ENCODE measurements around the gene MCCC2. TPM values are rescaled to one million over a fixed set of nuclear protein-coding genes. Genes with fewer than 3 reads are reported as not detected.

MCCC2 gene
- total and polyA plus RNA-seq, 2 experiments from 2014 or later, result 18.6 to 34.2 TPM

DNA sequence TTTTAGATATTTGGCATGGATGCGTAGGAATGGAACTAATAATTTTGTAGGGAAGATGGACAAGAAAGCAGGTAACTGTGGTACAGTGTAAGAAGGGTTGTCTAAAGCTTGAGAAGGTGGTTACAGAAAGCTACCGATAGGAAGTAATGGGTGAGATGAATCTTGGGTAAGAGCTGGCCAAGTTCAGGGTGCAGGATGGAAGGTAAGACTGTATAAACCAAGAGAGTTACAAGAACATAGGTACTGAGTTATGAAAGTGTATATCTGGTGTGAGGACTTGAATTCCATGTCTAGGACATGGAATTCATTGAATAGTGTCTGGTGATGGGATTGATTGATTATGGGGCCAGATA is 1.4 kb downstream of the MCCC2 start:
- Histone ChIP-seq H3K27me3 (no peaks in the 10 kb centered on the region), H3K79me2 (peaks cover 18% of the 10 kb centered on the region), H3K9me2 (replicated peaks; ENCODE audit: insufficient read depth) (no peaks in the 10 kb centered on the region), H3K4me3 (no peak overlapping the region), H3K27ac (no peak overlapping the region), H2AFZ (no peak overlapping the region), H3K36me3 (replicated peaks; ENCODE audit: insufficient read depth, low read depth) (no peaks in the 10 kb centered on the region), H3K9me3 (ENCODE audit: low read depth) (no peaks in the 10 kb centered on the region), H4K20me1 (ENCODE audit: insufficient read depth, poor library complexity, severe bottlenecking) (no peaks in the 10 kb centered on the region), H3K4me1 (ENCODE audit: insufficient read depth) (no peaks in the 10 kb centered on the region), H3K4me2 (peak overlapping the region; percentile 76)
- WGBS (ENCODE audit: low lambda C conversion rate, missing lambda C conversion rate), result 98% methylated on average over 2 of the region's 2 CpGs
- TF ChIP-seq, protein P1, sequence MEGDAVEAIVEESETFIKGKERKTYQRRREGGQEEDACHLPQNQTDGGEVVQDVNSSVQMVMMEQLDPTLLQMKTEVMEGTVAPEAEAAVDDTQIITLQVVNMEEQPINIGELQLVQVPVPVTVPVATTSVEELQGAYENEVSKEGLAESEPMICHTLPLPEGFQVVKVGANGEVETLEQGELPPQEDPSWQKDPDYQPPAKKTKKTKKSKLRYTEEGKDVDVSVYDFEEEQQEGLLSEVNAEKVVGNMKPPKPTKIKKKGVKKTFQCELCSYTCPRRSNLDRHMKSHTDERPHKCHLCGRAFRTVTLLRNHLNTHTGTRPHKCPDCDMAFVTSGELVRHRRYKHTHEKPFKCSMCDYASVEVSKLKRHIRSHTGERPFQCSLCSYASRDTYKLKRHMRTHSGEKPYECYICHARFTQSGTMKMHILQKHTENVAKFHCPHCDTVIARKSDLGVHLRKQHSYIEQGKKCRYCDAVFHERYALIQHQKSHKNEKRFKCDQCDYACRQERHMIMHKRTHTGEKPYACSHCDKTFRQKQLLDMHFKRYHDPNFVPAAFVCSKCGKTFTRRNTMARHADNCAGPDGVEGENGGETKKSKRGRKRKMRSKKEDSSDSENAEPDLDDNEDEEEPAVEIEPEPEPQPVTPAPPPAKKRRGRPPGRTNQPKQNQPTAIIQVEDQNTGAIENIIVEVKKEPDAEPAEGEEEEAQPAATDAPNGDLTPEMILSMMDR (IDR thresholded peaks at IDR 0.05; ENCODE audit: poor library complexity), result no peak
- TF ChIP-seq EZH2phosphoT487 (IDR thresholded peaks at IDR 0.05; ENCODE audit: low read depth, severe bottlenecking, unreplicated experiment) (no peak), EZH2 (IDR thresholded peaks at IDR 0.05; ENCODE audit: borderline replicate concordance) (no peak)
- DNase-seq (ENCODE audit: low spot score), result no peak

GRCh38 chr5:71589903-71590302 is 2.8 kb downstream of the MCCC2 start:
- Histone ChIP-seq H3K9me2 (replicated peaks; ENCODE audit: insufficient read depth) (no peaks in the 10 kb centered on the region), H3K79me2 (peaks cover 18% of the 10 kb centered on the region), H3K4me1 (ENCODE audit: insufficient read depth) (no peaks in the 10 kb centered on the region), H3K9me3 (ENCODE audit: low read depth) (no peaks in the 10 kb centered on the region), H3K4me2 (no peak overlapping the region), H3K27me3 (no peaks in the 10 kb centered on the region), H2AFZ (no peak overlapping the region), H3K27ac (no peak overlapping the region), H3K4me3 (no peak overlapping the region), H4K20me1 (ENCODE audit: insufficient read depth, poor library complexity, severe bottlenecking) (no peaks in the 10 kb centered on the region), H3K36me3 (replicated peaks; ENCODE audit: insufficient read depth, low read depth) (no peaks in the 10 kb centered on the region)
- 53% methylated on average over 2 of the region's 2 CpGs for WGBS (ENCODE audit: low lambda C conversion rate, missing lambda C conversion rate)
- DNase-seq (ENCODE audit: low spot score), result no peak
- no peak for TF ChIP-seq EZH2phosphoT487 (IDR thresholded peaks at IDR 0.05; ENCODE audit: low read depth, severe bottlenecking, unreplicated experiment)
- TF ChIP-seq, protein P1 (IDR thresholded peaks at IDR 0.05; ENCODE audit: poor library complexity), result no peak

GRCh38 chr5:71591100-71591499 is 4.0 kb downstream of the MCCC2 start:
- Histone ChIP-seq H3K27ac (no peak overlapping the region), H3K4me2 (no peak overlapping the region), H2AFZ (no peak overlapping the region), H3K27me3 (no peaks in the 10 kb centered on the region), H3K4me3 (no peak overlapping the region), H3K36me3 (replicated peaks; ENCODE audit: insufficient read depth, low read depth) (no peaks in the 10 kb centered on the region), H4K20me1 (ENCODE audit: insufficient read depth, poor library complexity, severe bottlenecking) (no peaks in the 10 kb centered on the region), H3K9me3 (ENCODE audit: low read depth) (no peaks in the 10 kb centered on the region), H3K79me2 (peaks cover 18% of the 10 kb centered on the region), H3K4me1 (ENCODE audit: insufficient read depth) (no peaks in the 10 kb centered on the region), H3K9me2 (replicated peaks; ENCODE audit: insufficient read depth) (no peaks in the 10 kb centered on the region)
- no peak for DNase-seq (ENCODE audit: low spot score)
- TF ChIP-seq, protein P1 (IDR thresholded peaks at IDR 0.05; ENCODE audit: poor library complexity), result no peak
- TF ChIP-seq EZH2phosphoT487 (IDR thresholded peaks at IDR 0.05; ENCODE audit: low read depth, severe bottlenecking, unreplicated experiment) (no peak), EZH2 (IDR thresholded peaks at IDR 0.05; ENCODE audit: borderline replicate concordance) (no peak)

DNA sequence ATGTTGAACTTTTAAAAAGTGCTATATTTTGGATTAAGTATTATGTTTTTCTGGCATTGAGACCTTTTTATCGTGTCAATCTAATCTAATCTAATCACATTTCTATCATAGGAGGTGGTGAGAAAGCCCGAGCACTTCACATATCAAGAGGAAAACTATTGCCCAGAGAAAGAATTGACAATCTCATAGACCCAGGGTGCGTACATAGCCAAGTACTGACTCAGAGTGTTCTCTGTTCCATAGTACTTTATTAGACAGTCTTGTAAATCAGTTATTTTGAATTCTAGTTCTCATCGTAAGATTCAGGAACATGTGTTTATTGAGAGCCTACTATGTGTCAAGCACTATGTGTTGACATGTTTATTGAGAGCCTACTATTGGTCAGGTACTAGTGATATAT is 9.0 kb downstream of the MCCC2 start:
- no peak for DNase-seq (ENCODE audit: low spot score)
- Histone ChIP-seq H3K36me3 (replicated peaks; ENCODE audit: insufficient read depth, low read depth) (no peaks in the 10 kb centered on the region), H2AFZ (no peak overlapping the region), H4K20me1 (ENCODE audit: insufficient read depth, poor library complexity, severe bottlenecking) (no peaks in the 10 kb centered on the region), H3K27me3 (no peaks in the 10 kb centered on the region), H3K79me2 (no peaks in the 10 kb centered on the region), H3K9me3 (ENCODE audit: low read depth) (no peaks in the 10 kb centered on the region), H3K9me2 (replicated peaks; ENCODE audit: insufficient read depth) (no peaks in the 10 kb centered on the region), H3K4me2 (no peak overlapping the region), H3K4me1 (ENCODE audit: insufficient read depth) (peaks cover 4% of the 10 kb centered on the region), H3K27ac (no peak overlapping the region), H3K4me3 (no peak overlapping the region)
- 89% methylated on average over 4 of the region's 4 CpGs for WGBS (ENCODE audit: low lambda C conversion rate, missing lambda C conversion rate)
- no peak for TF ChIP-seq EZH2phosphoT487 (IDR thresholded peaks at IDR 0.05; ENCODE audit: low read depth, severe bottlenecking, unreplicated experiment)
- TF ChIP-seq EZH2 (IDR thresholded peaks at IDR 0.05; ENCODE audit: borderline replicate concordance), result no peak
- TF ChIP-seq, protein P1 (IDR thresholded peaks at IDR 0.05; ENCODE audit: poor library complexity), result no peak

Data from hepatocyte (in vitro differentiated cells).